ENCODE data around the gene MZT2A. TPM values are rescaled to one million over a fixed set of nuclear protein-coding genes. Genes with fewer than 3 reads are reported as not detected.
"Not testable (repeated sequence)": the region's sequence is repeated elsewhere in the genome, so short reads cannot be mapped to it uniquely, and the experiment has no call there.

The MZT2A gene
- total RNA-seq, 4 donors from 2014 or later: 62.3 to 112 (median 89.2) TPM

DNA sequence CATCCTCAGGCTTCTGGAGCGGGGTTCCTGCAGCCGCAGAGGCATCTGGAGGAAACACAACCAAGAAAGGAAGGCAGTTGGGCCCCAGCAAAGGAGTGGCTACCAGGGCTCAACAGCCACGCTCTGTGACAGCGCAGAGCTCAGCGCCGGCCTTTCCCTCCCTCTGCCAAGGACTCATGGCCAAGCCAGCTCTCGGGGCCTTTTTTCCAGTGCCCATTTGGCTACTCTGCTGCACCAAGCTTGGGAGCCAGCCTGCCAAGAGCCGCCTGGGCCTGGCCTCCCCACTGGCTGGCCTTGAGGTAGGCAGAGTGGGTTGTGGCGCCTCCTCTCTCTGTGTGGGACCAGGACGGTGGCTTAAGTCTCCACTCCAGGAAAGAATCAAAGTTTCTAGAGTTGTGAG is 28.3 kb upstream of the MZT2A start:
- no peak for TF ChIP-seq POLR2AphosphoS5 (IDR thresholded peaks at IDR 0.05)
- TF ChIP-seq POLR2A (IDR thresholded peaks at IDR 0.05): no peak
- TF ChIP-seq, protein P1, sequence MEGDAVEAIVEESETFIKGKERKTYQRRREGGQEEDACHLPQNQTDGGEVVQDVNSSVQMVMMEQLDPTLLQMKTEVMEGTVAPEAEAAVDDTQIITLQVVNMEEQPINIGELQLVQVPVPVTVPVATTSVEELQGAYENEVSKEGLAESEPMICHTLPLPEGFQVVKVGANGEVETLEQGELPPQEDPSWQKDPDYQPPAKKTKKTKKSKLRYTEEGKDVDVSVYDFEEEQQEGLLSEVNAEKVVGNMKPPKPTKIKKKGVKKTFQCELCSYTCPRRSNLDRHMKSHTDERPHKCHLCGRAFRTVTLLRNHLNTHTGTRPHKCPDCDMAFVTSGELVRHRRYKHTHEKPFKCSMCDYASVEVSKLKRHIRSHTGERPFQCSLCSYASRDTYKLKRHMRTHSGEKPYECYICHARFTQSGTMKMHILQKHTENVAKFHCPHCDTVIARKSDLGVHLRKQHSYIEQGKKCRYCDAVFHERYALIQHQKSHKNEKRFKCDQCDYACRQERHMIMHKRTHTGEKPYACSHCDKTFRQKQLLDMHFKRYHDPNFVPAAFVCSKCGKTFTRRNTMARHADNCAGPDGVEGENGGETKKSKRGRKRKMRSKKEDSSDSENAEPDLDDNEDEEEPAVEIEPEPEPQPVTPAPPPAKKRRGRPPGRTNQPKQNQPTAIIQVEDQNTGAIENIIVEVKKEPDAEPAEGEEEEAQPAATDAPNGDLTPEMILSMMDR (IDR thresholded peaks at IDR 0.05): no peak
- TF ChIP-seq EP300 (IDR thresholded peaks at IDR 0.05): no peak
- Histone ChIP-seq H3K27me3 (no peaks in the 10 kb centered on the region), H3K4me1 (no peaks in the 10 kb centered on the region), H3K27ac (no peak overlapping the region), H3K9me3 (no peaks in the 10 kb centered on the region), H3K4me3 (no peak overlapping the region), H3K36me3 (peaks cover 0 to 58% of the 10 kb centered on the region in 2 donors)
- ATAC-seq: no peak
- 90% methylated on average over 2 of the region's 10 CpGs; no CpG with 5 or more reads in 1 of the 2 donors for WGBS, 2 donors (ENCODE audit: low coverage in 1 of 2)

DNA sequence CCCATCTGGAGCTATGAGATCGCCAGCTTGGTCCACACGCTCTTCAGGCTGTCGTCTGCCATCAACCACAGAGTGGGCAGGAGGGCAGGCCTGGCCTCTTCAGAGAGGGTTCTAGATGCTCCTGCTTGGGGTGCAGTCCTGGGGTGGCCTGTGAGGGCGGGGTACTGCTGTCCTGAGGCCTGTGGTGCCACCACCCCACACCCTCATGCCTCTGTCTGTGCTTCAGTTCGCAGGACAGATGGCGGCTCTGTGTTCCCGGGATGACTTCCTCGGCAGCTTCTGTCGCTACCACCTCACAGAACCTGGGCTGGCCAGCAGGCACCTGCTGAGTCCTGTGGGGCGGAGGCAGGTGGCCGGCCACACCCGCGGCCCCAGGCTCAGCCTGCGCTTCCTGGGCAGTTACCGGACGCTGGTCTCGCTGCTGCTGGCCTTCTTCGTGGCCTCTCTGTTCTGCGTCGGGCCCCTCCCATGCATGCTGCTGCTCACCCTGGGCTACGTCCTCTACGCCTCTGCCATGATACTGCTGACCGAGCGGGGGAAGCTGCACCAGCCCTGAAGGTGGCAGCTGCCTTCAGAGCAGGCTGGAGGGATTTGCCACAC is 27.8 kb upstream of the MZT2A start:
- peaks cover 0 to 63% of the 10 kb centered on the region in 2 donors for H3K36me3 ChIP-seq
- ATAC-seq: not testable (repeated sequence)

DNA sequence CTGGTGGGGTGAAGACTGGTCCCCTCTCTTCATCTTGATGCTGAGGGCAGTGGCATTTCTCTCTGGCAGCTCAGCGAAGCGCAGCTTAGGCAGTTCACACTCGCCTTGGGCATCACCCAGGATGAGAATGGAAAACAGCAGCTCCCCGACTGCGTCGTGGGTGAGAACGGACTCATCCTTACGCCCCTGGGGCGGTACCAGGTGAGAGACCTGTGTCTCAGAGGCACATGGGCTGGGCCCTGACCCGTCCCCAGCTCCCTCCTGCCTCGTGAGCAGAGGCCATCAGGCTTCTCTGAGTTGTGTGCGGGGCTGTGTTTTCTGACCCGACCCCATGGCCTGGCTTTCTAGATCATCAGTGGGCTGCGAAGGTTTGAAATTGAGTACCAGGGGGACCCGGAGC is 27.3 kb upstream of the MZT2A start:
- ATAC-seq: no peak
- no peaks in the 10 kb centered on the region for H3K9me3 ChIP-seq
- no CpG with 5 or more reads among the region's 15 CpGs for WGBS, 2 donors (ENCODE audit: low coverage in 1 of 2)
- no peak overlapping the region for H3K4me3 ChIP-seq
- peaks cover 0 to 68% of the 10 kb centered on the region in 2 donors for H3K36me3 ChIP-seq
- H3K27ac ChIP-seq: no peak overlapping the region
- no peaks in the 10 kb centered on the region for H3K27me3 ChIP-seq
- no peaks in the 10 kb centered on the region for H3K4me1 ChIP-seq
- TF ChIP-seq EP300 (IDR thresholded peaks at IDR 0.05) (no peak), POLR2A (IDR thresholded peaks at IDR 0.05) (no peak), POLR2AphosphoS5 (IDR thresholded peaks at IDR 0.05) (no peak)
- TF ChIP-seq, protein P1 (IDR thresholded peaks at IDR 0.05): no peak

More for the DNA sequence above, 27.8 kb upstream of the MZT2A start:
- not testable (repeated sequence) for H3K27ac ChIP-seq, H3K4me1 ChIP-seq, H3K9me3 ChIP-seq, H3K27me3 ChIP-seq, H3K4me3 ChIP-seq
- WGBS, 2 donors (ENCODE audit: low coverage in 1 of 2): 100% methylated on average over 1 of the region's 24 CpGs; no CpG with 5 or more reads in 1 of the 2 donors

DNA sequence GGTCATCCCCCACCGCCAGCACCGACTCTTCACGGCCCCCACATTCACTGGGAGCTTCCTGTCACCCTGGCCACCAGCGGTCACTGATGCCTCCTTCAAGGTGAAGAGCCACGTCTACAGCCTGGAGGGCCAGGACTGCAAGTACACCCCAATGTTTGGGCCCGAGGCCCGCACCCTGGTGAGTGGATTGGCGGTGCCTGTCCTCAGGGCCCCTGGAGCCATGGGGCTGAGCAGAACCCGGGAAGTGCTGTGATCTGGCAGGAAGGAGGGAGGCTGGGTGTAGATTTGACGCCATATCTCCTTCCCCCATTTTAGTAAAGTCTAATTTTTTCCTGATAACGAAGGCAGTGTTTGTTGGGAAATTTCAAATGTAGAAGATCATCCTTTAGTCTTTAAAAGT is 26.3 kb upstream of the MZT2A start:
- H3K4me1 ChIP-seq, H3K27ac ChIP-seq, H3K9me3 ChIP-seq, ATAC-seq, H3K4me3 ChIP-seq, H3K27me3 ChIP-seq: not testable (repeated sequence)
- peaks cover 0 to 77% of the 10 kb centered on the region in 2 donors for H3K36me3 ChIP-seq
- 67% methylated on average over 2 of the region's 11 CpGs; no CpG with 5 or more reads in 1 of the 2 donors for WGBS, 2 donors (ENCODE audit: low coverage in 1 of 2)

DNA sequence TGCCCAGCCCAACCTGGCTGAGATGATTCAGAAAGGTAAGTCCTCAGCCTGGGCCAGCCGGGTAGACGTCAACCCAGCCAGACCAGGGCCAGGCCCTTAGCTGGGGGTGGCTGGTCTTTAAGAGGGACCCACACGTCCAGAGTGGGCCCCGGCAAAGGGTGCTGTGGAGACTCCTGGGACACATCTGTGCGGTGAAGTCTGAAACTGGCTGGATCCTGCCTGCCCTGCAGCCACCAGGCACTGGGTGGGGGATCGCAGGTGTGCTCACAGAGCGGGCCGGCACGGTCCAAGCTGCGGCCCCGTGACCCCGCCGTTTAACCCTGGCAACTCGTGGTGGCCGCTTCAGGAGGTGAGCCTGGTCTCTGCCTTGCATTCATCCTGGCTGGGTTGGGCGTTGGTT is 25.7 kb upstream of the MZT2A start:
- no CpG with 5 or more reads among the region's 16 CpGs for WGBS, 2 donors (ENCODE audit: low coverage in 1 of 2)
- ATAC-seq, H3K27me3 ChIP-seq, H3K4me3 ChIP-seq, H3K9me3 ChIP-seq, H3K4me1 ChIP-seq, H3K27ac ChIP-seq: not testable (repeated sequence)
- peaks cover 0 to 84% of the 10 kb centered on the region in 2 donors for H3K36me3 ChIP-seq

DNA sequence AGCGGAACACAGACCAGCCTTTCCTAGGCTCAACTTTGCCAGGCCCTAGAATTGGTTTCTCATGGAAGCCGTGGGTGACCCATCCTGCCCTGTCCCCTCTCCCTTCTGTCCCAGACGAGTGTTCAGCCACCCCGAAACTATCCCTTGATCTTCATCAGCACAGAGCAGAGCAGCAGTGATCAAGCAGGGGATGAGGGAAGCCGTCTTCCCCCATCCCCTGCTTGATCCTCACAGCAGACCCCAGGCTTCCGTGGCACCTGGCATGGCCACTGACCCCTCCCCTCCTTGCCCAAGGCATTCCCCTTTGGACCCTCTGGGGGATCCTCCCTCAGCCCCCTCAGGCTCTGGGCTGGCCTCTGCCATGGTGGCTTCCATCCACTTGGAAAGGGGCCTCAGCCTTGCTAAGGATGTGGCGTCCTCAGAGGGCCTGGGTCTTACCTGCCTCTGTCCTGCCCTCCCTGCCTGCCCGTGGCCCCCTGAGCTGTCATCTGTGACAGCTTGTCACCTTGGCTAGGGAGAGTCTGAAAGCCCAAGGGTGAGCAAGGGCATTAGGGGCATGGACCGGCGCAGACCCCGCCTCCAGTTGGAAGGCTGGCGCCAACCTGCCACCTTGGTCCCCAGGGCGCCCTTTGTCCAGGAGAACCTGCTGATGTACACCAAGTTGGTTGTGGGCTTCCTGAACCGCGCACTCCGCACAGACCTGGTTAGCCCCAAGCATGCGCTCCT is 25.1 kb upstream of the MZT2A start:
- Histone ChIP-seq H3K4me3 (no peak overlapping the region), H3K27me3 (no peaks in the 10 kb centered on the region), H3K36me3 (peaks cover 0 to 90% of the 10 kb centered on the region in 2 donors), H3K4me1 (no peaks in the 10 kb centered on the region), H3K27ac (no peak overlapping the region), H3K9me3 (no peaks in the 10 kb centered on the region)
- WGBS, 2 donors (ENCODE audit: low coverage in 1 of 2): 91% methylated on average over 4 of the region's 17 CpGs; no CpG with 5 or more reads in 1 of the 2 donors
- no peak for ATAC-seq
- no peak for TF ChIP-seq POLR2A (IDR thresholded peaks at IDR 0.05)
- no peak for TF ChIP-seq EP300 (IDR thresholded peaks at IDR 0.05)
- TF ChIP-seq, protein P1 (IDR thresholded peaks at IDR 0.05): no peak

All from gastroesophageal sphincter (tissue), 4 donors.